PC-9 (cell line): ENCODE measurements around the gene KLK14.

ENCODE experiments used
- EZH2 ChIP-seq: fragments of 200-600 bp; sonication (generic); IDR thresholded peaks from 2 replicates; pipeline ENCODE4 v1.8.0; 2017; ENCODE audit warnings: antibody characterized with exemption, low read depth
- TF ChIP-seq, protein P1 (sequence below): fragments of 200-600 bp; sonication (generic); conservative IDR thresholded peaks from 2 replicates; pipeline ENCODE4 v1.6.1; 2017; ENCODE audit warnings: mixed run types, antibody characterized with exemption, mild to moderate bottlenecking, moderate library complexity

DNA sequence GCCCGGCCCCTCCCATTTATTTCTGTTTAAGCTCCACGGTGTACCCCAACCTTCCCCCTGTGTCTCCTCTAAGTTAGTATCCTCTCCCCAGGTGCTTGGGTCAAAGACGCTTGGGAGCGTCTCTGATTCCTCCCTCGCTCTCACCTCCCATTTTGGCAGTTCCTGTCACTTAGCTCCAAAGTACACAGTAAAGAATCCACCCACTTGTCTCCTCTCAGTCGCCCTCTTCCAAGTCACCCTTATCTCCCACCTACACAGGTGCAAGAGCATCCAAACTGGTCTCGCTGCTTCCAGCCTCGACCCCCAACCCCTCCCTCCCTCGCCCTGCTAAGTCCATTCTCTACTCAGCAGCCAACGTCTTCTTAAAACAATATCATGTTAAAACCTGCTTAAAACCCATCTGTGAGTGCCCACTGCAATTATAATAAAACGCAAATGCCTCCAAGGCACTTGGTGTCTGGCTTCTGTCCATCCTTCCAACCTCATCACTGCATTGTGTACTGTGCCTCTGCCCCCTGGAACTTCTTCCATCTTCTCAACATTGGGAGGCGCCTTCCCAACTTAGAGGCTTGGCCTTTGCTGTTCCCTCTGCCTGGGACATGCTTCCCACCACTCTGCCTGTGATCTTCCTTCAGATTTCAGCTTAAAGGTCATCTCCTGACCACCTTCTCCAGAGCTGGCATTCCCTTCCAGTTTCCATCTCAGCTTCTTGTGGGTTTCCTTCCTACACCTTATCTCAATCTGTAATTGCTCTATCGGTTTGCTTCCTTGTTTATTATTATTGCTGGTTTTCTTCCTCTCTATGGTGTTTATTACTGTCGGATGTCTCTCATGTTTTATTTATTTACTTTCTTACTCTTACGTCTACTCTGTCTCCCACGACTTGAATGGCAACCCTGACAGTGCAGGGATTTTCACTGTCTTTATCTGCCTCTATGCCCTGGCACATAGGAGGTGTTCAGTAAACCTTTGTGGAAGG, 9.5 kb upstream of the KLK14 start:
- TF ChIP-seq, protein P1, sequence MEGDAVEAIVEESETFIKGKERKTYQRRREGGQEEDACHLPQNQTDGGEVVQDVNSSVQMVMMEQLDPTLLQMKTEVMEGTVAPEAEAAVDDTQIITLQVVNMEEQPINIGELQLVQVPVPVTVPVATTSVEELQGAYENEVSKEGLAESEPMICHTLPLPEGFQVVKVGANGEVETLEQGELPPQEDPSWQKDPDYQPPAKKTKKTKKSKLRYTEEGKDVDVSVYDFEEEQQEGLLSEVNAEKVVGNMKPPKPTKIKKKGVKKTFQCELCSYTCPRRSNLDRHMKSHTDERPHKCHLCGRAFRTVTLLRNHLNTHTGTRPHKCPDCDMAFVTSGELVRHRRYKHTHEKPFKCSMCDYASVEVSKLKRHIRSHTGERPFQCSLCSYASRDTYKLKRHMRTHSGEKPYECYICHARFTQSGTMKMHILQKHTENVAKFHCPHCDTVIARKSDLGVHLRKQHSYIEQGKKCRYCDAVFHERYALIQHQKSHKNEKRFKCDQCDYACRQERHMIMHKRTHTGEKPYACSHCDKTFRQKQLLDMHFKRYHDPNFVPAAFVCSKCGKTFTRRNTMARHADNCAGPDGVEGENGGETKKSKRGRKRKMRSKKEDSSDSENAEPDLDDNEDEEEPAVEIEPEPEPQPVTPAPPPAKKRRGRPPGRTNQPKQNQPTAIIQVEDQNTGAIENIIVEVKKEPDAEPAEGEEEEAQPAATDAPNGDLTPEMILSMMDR: no peak
- no peak for TF ChIP-seq EZH2
